K562 (cell line): ENCODE data around the gene FAM53A.

Experiments
- CBFA2T2 ChIP-seq: fragments of 450-650 bp; conservative IDR thresholded peaks from 2 replicates; pipeline ENCODE4 v1.6.1; 2017; ENCODE audit warnings: mild to moderate bottlenecking
- CTCF ChIP-seq, 3 experiments: IDR thresholded peaks in 2 of 3; conservative IDR thresholded peaks in 1 of 3; 2 replicates each; pipeline ENCODE4 v1.5.1; 2011 to 2012; ENCODE audit warnings: low read length in 3 of 3, mild to moderate bottlenecking in 3 of 3, control low read depth in 2 of 3, improper control_type of control experiment in 1 of 3, inconsistent platforms in 1 of 3, low read depth in 1 of 3, mixed read lengths in 1 of 3, moderate library complexity in 1 of 3; ENCODE audit not compliant: insufficient read depth in 2 of 3
- JUN ChIP-seq, 2 experiments: sonication (generic) in 1 of 2; formaldehyde crosslinking in 1 of 2; IDR thresholded peaks; 2 replicates each; pipeline versions ENCODE4 v1.6.1 to v1.8.0; 2012 to 2022; ENCODE audit warnings: borderline replicate concordance in 2 of 2, mild to moderate bottlenecking in 2 of 2, improper control_type of control experiment in 1 of 2, low read depth in 1 of 2, low read length in 1 of 2, missing genetic modification reagents in 1 of 2
- JUND ChIP-seq, 2 experiments: IDR thresholded peaks; 2 replicates in 1 of 2; 3 replicates in 1 of 2; pipeline ENCODE4 v1.6.1; 2011; ENCODE audit warnings: borderline replicate concordance in 2 of 2, low read depth in 2 of 2, low read length in 2 of 2, improper control_type of control experiment in 1 of 2, missing biosample characterization in 1 of 2, missing genetic modification characterization in 1 of 2, missing genetic modification reagents in 1 of 2
- KDM1A ChIP-seq, 2 experiments: fragments of 450-650 bp; IDR thresholded peaks; 2 replicates each; pipeline ENCODE4 v1.6.1; 2016; ENCODE audit warnings: mild to moderate bottlenecking in 2 of 2
- YY1 ChIP-seq, 3 experiments: IDR thresholded peaks; 2 replicates each; pipeline ENCODE4 v1.6.1; 2011; ENCODE audit warnings: low read length in 2 of 3, mild to moderate bottlenecking in 2 of 3, moderate library complexity in 2 of 3, borderline replicate concordance in 1 of 3, control low read depth in 1 of 3, low read depth in 1 of 3; ENCODE audit not compliant: insufficient read depth in 3 of 3, insufficient replicate concordance in 2 of 3, control insufficient read depth in 1 of 3, insufficient read length in 1 of 3; ENCODE audit errors: extremely low read depth in 1 of 3
- ZNF561 ChIP-seq: fragments of 450-650 bp; formaldehyde crosslinking; conservative IDR thresholded peaks from 2 replicates; pipeline ENCODE4 v1.4.0; 2020; ENCODE audit warnings: mild to moderate bottlenecking, moderate library complexity

- TF ChIP-seq CTCF (IDR thresholded peaks at IDR 0.05 in 2 of 3, conservative IDR thresholded peaks at IDR 0.05 in 1 of 3; ENCODE audit: insufficient read depth in 2 of 3, low read depth in 1 of 3, low read length in 3 of 3): no peak
- no peak for TF ChIP-seq JUN (IDR thresholded peaks at IDR 0.05; ENCODE audit: borderline replicate concordance, low read depth, low read length)
- no peak for TF ChIP-seq JUN (CRISPR knock-in tag; IDR thresholded peaks at IDR 0.05; ENCODE audit: borderline replicate concordance)
- TF ChIP-seq JUND (IDR thresholded peaks at IDR 0.05; ENCODE audit: borderline replicate concordance, low read depth, low read length): peak; percentile 54; the same call in 1 of the 2 replicates
- TF ChIP-seq JUND (tag; IDR thresholded peaks at IDR 0.05; ENCODE audit: borderline replicate concordance, low read depth, low read length): peak; percentile 57; the same call in 2 of the 3 replicates
- TF ChIP-seq KDM1A (IDR thresholded peaks at IDR 0.05): 0 out of 4 replicates have a peak, but pooled peaks of 1 of the 2 experiments have one; percentile 41
- TF ChIP-seq YY1 (IDR thresholded peaks at IDR 0.05; ENCODE audit: borderline replicate concordance in 1 of 3, control insufficient read depth in 1 of 3, extremely low read depth in 1 of 3, insufficient read depth in 3 of 3, insufficient read length in 1 of 3, insufficient replicate concordance in 2 of 3, low read depth in 1 of 3, low read length in 2 of 3): no peak
- TF ChIP-seq ZNF561 (CRISPR knock-in tag): no peak
- TF ChIP-seq CBFA2T2: no peak
These were observed 7.2 kb downstream of the FAM53A start for GRCh38 chr4:1676605-1677525.
